ENCODE measurements around the gene RGMA. TPM values are rescaled to one million over a fixed set of nuclear protein-coding genes. Genes with fewer than 3 reads are reported as not detected.
A peak's percentile ranks its signal among the peaks of the same experiment; 100 is the strongest.

Gene RGMA
- total and polyA plus RNA-seq, 2 donors (not counting 1 experiment from before 2014, with no cell fraction given): not detected

DNA sequence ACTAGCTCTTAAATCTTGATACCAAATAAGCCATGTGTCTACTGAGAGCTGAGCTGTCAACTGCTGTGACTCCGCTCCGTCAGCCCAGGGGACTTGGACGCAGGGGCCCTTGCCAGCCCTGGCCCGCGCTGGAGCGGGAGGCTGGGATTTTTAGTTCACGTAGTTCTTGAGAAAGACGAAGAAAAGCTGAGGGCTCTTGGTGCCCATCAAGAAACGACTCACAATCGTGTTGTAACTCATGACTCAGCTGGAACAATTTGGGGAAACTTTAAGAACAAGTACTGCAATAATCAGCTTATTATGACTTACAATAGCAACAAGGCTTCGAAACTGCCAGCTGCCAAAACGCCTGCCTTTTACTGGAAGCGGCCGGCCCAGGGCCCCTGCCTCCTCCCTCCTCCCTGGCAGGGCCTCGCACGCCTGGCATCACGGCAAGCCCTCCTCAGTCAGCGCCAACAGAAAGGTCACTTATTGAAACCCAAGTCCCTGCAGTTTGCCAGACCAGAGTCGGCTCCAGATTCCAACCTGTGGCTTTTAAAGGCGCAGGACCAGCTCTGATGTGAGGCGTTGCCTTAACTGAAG is 60.3 kb downstream of the RGMA start:
- ATAC-seq (ENCODE audit: low read depth) (no peak), DNase-seq (no peak)
- intact Hi-C loops (cut with micrococcal nuclease): no loop called here
- ChIA-PET CTCF (interaction anchor here (0.6 to 9.3 kb wide), 4 partner anchors 10 to 232 kb away, joined by 3 to 64 read pairs (median 10); no protein-coding TSS in a partner anchor), POLR2A (no interaction called here)
- H3K27me3 Mint-ChIP-seq: no peaks in the 10 kb centered on the region
- no peak overlapping the region for H3K27ac ChIP-seq (ENCODE audit: low read length in 2 of 2)
- H3K9me3 ChIP-seq (ENCODE audit: control extremely low read depth in 1 of 3, control insufficient read depth in 2 of 3, insufficient read depth in 1 of 3, low read length in 2 of 3): no peaks in the 10 kb centered on the region
- TF ChIP-seq EZH2 (IDR thresholded peaks at IDR 0.05; ENCODE audit: borderline replicate concordance, insufficient read depth, low read depth, low read length, poor library complexity, severe bottlenecking): no peak
- TF ChIP-seq, protein P1, sequence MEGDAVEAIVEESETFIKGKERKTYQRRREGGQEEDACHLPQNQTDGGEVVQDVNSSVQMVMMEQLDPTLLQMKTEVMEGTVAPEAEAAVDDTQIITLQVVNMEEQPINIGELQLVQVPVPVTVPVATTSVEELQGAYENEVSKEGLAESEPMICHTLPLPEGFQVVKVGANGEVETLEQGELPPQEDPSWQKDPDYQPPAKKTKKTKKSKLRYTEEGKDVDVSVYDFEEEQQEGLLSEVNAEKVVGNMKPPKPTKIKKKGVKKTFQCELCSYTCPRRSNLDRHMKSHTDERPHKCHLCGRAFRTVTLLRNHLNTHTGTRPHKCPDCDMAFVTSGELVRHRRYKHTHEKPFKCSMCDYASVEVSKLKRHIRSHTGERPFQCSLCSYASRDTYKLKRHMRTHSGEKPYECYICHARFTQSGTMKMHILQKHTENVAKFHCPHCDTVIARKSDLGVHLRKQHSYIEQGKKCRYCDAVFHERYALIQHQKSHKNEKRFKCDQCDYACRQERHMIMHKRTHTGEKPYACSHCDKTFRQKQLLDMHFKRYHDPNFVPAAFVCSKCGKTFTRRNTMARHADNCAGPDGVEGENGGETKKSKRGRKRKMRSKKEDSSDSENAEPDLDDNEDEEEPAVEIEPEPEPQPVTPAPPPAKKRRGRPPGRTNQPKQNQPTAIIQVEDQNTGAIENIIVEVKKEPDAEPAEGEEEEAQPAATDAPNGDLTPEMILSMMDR (IDR thresholded peaks at IDR 0.05): no peak
- H3K4me3 Mint-ChIP-seq: no peak overlapping the region
- 88% methylated on average over 19 of the region's 21 CpGs for WGBS (ENCODE audit: insufficient coverage)
- peaks cover 28% of the 10 kb centered on the region for H3K4me1 Mint-ChIP-seq
- no peak overlapping the region for H2AFZ ChIP-seq (ENCODE audit: insufficient read depth, low read depth, low read length, poor library complexity, severe bottlenecking)
- H3K36me3 ChIP-seq (replicated peaks in 1 of 2; ENCODE audit: control extremely low read depth in 1 of 2, control insufficient read depth in 1 of 2, extremely low read depth in 1 of 2, insufficient read depth in 2 of 2, low read length in 1 of 2): peaks cover 7 to 39% of the 10 kb centered on the region in 2 experiments
- H3K4me1 ChIP-seq (ENCODE audit: control insufficient read depth in 2 of 2, insufficient read depth in 2 of 2, low read length in 2 of 2): peaks cover 5 to 14% of the 10 kb centered on the region in 2 donors
- H3K79me2 ChIP-seq (ENCODE audit: control insufficient read depth, insufficient read depth, low read length): no peaks in the 10 kb centered on the region
- no peak overlapping the region for H3K9ac ChIP-seq (ENCODE audit: low read length)
- H3K4me2 ChIP-seq (replicated peaks; ENCODE audit: low read depth, low read length, poor library complexity, severe bottlenecking): no peak overlapping the region
- no peaks in the 10 kb centered on the region for H3K9me3 Mint-ChIP-seq (ENCODE audit: insufficient read depth)
- H3K27me3 ChIP-seq (replicated peaks in 1 of 4; ENCODE audit: control extremely low read depth in 1 of 4, control insufficient read depth in 3 of 4, insufficient read depth in 4 of 4, low read length in 3 of 4): no peaks in the 10 kb centered on the region
- peaks cover 30% of the 10 kb centered on the region for H4K20me1 ChIP-seq (ENCODE audit: control insufficient read depth, insufficient read depth, low read length, poor library complexity, severe bottlenecking)
- no peak overlapping the region for H3K4me3 ChIP-seq (ENCODE audit: control extremely low read depth in 1 of 5, extremely low read depth in 1 of 5, insufficient read depth in 1 of 5, low read depth in 2 of 5, low read length in 4 of 5)
- H3K27ac Mint-ChIP-seq: peak overlapping the region; percentile 26

DNA sequence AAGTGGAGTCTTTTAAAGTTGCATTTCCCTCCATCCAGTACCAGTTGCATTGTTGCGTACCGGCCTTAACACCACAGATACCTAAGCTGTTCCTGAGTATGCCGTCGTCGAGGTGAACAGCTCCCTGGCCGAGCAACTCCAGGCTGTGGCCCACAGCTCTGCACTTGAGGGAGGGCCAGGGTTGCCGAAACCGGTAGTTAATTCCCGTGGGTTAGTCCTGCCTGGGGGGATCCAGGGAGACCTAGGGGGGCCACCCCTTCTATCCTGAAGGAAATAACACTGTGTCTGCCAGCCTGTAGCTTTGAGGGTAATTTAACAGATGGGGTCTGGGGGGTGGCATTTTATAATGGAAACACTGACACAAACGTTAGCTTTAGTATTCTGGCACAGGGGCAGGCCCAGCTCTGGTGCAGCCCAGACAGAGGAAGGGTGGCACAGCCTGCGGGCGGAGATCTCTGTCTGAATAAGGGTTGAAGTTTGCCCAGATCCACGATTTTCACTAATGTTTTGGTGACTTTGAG is 60.8 kb downstream of the RGMA start:
- Mint-ChIP-seq H3K4me1 (peaks cover 30% of the 10 kb centered on the region), H3K4me3 (no peak overlapping the region), H3K9me3 (ENCODE audit: insufficient read depth) (no peaks in the 10 kb centered on the region), H3K27me3 (no peaks in the 10 kb centered on the region), H3K27ac (peak overlapping the region; percentile 26)
- Histone ChIP-seq H3K4me2 (replicated peaks; ENCODE audit: low read depth, low read length, poor library complexity, severe bottlenecking) (no peak overlapping the region), H3K79me2 (ENCODE audit: control insufficient read depth, insufficient read depth, low read length) (no peaks in the 10 kb centered on the region), H3K9ac (ENCODE audit: low read length) (no peak overlapping the region), H3K4me3 (ENCODE audit: control extremely low read depth in 1 of 5, extremely low read depth in 1 of 5, insufficient read depth in 1 of 5, low read depth in 2 of 5, low read length in 4 of 5) (no peak overlapping the region), H3K27me3 (replicated peaks in 1 of 4; ENCODE audit: control extremely low read depth in 1 of 4, control insufficient read depth in 3 of 4, insufficient read depth in 4 of 4, low read length in 3 of 4) (no peaks in the 10 kb centered on the region), H3K36me3 (replicated peaks in 1 of 2; ENCODE audit: control extremely low read depth in 1 of 2, control insufficient read depth in 1 of 2, extremely low read depth in 1 of 2, insufficient read depth in 2 of 2, low read length in 1 of 2) (peaks cover 7 to 44% of the 10 kb centered on the region in 2 experiments), H3K27ac (ENCODE audit: low read length in 2 of 2) (no peak overlapping the region), H3K9me3 (ENCODE audit: control extremely low read depth in 1 of 3, control insufficient read depth in 2 of 3, insufficient read depth in 1 of 3, low read length in 2 of 3) (no peaks in the 10 kb centered on the region), H3K4me1 (ENCODE audit: control insufficient read depth in 2 of 2, insufficient read depth in 2 of 2, low read length in 2 of 2) (peaks cover 5 to 14% of the 10 kb centered on the region in 2 donors), H2AFZ (ENCODE audit: insufficient read depth, low read depth, low read length, poor library complexity, severe bottlenecking) (no peak overlapping the region), H4K20me1 (ENCODE audit: control insufficient read depth, insufficient read depth, low read length, poor library complexity, severe bottlenecking) (peaks cover 35% of the 10 kb centered on the region)
- DNase-seq (no peak), ATAC-seq (ENCODE audit: low read depth) (no peak)
- TF ChIP-seq EZH2 (IDR thresholded peaks at IDR 0.05; ENCODE audit: borderline replicate concordance, insufficient read depth, low read depth, low read length, poor library complexity, severe bottlenecking): no peak
- TF ChIP-seq, protein P1 (IDR thresholded peaks at IDR 0.05): no peak
- POLR2A ChIA-PET: no interaction called here
- WGBS (ENCODE audit: insufficient coverage): 89% methylated on average over 10 of the region's 13 CpGs
- CTCF ChIA-PET: interaction anchor here (0.6 to 9.3 kb wide), 4 partner anchors 10 to 231 kb away, joined by 3 to 64 read pairs (median 10); no protein-coding TSS in a partner anchor
- intact Hi-C loops (cut with micrococcal nuclease): no loop called here
